Retinal pigment epithelial cell (primary cell): ENCODE data around the gene PRKAG2.

Experiments
- DNase-seq: peaks from one replicate; pipeline ENCODE4 v3.0.0-alpha.2; 2010; ENCODE audit warnings: low read depth
- H3K4me3 ChIP-seq: 2 replicates; pipeline ENCODE4 v1.5.1; 2011; ENCODE audit warnings: mild to moderate bottlenecking, low read length, control low read depth, moderate library complexity
- CTCF ChIP-seq: conservative IDR thresholded peaks from 2 replicates; pipeline ENCODE4 v1.5.1; 2011; ENCODE audit warnings: low read depth, low read length, control low read depth, inconsistent platforms

PRKAG2 gene

GRCh38 chr7:151515276-151515565, 361.7 kb downstream of the PRKAG2 start:
- no peak for TF ChIP-seq CTCF
- DNase-seq: no peak
- no peak overlapping the region for H3K4me3 ChIP-seq

GRCh38 chr7:151514461-151515275, 362.2 kb downstream of the PRKAG2 start:
- no peak for TF ChIP-seq CTCF
- DNase-seq: no peak
- H3K4me3 ChIP-seq: no peak overlapping the region

- no peak overlapping the region for H3K4me3 ChIP-seq
- no peak for DNase-seq
- TF ChIP-seq CTCF: no peak
These were observed 363.8 kb downstream of the PRKAG2 start for GRCh38 chr7:151513133-151513532.

- no peak for DNase-seq
- TF ChIP-seq CTCF: no peak
- H3K4me3 ChIP-seq: no peak overlapping the region
These were observed 364.6 kb downstream of the PRKAG2 start for GRCh38 chr7:151512353-151512752.

- no peak overlapping the region for H3K4me3 ChIP-seq
- TF ChIP-seq CTCF: no peak
- DNase-seq: no peak
These were observed 365.0 kb downstream of the PRKAG2 start for GRCh38 chr7:151511946-151512345.

GRCh38 chr7:151511270-151511669, 365.6 kb downstream of the PRKAG2 start:
- no peak for DNase-seq
- TF ChIP-seq CTCF: no peak
- H3K4me3 ChIP-seq: no peak overlapping the region

- H3K4me3 ChIP-seq: no peak overlapping the region
- no peak for TF ChIP-seq CTCF
- DNase-seq: no peak
These were observed 367.1 kb downstream of the PRKAG2 start for GRCh38 chr7:151509670-151510333.
